C4-2B (cell line): Measurements from ENCODE around the gene GALNT2.

Source experiments
- H3K27ac ChIP-seq: fragments of 450-650 bp; 2 replicates; pipeline ENCODE4 v1.5.1; 2017
- CTCF ChIP-seq: fragments of 450-650 bp; conservative IDR thresholded peaks from 2 replicates; pipeline ENCODE4 v1.5.1; 2017; ENCODE audit warnings: mild to moderate bottlenecking
- ZFX ChIP-seq: fragments of 450-650 bp; IDR thresholded peaks from 2 replicates; pipeline ENCODE4 v1.6.1; 2017

The GALNT2 gene

GRCh38 chr1:230270559-230271281 is 203.7 kb downstream of the GALNT2 start:
- H3K27ac ChIP-seq: no peak overlapping the region
- no peak for TF ChIP-seq ZFX
- TF ChIP-seq CTCF: no peak

GRCh38 chr1:230271300-230272035 is 204.4 kb downstream of the GALNT2 start:
- H3K27ac ChIP-seq: no peak overlapping the region
- TF ChIP-seq ZFX (no peak), CTCF (no peak)

GRCh38 chr1:230272557-230272956 is 205.5 kb downstream of the GALNT2 start:
- TF ChIP-seq CTCF (no peak), ZFX (no peak)
- no peak overlapping the region for H3K27ac ChIP-seq

- TF ChIP-seq ZFX (no peak), CTCF (no peak)
- H3K27ac ChIP-seq: no peak overlapping the region
Observed at GRCh38 chr1:230273141-230273710, 206.2 kb downstream of the GALNT2 start.

- TF ChIP-seq ZFX (no peak), CTCF (no peak)
- H3K27ac ChIP-seq: no peak overlapping the region
Observed at GRCh38 chr1:230274254-230274653, 207.2 kb downstream of the GALNT2 start.

GRCh38 chr1:230276401-230276800 is 209.4 kb downstream of the GALNT2 start:
- no peak overlapping the region for H3K27ac ChIP-seq
- no peak for TF ChIP-seq ZFX
- no peak for TF ChIP-seq CTCF
